GM12872 (cell line): ENCODE measurements around the gene MED13L.

ENCODE experiments used
- CTCF ChIP-seq: IDR thresholded peaks from 3 replicates; pipeline ENCODE4 v1.5.1; 2011; ENCODE audit warnings: low read depth, mild to moderate bottlenecking, low read length, moderate library complexity; ENCODE audit not compliant: insufficient read depth

The MED13L gene

GRCh38 chr12:116161588-116161987 lies 115.9 kb downstream of the MED13L start:
- no peak for TF ChIP-seq CTCF

DNA sequence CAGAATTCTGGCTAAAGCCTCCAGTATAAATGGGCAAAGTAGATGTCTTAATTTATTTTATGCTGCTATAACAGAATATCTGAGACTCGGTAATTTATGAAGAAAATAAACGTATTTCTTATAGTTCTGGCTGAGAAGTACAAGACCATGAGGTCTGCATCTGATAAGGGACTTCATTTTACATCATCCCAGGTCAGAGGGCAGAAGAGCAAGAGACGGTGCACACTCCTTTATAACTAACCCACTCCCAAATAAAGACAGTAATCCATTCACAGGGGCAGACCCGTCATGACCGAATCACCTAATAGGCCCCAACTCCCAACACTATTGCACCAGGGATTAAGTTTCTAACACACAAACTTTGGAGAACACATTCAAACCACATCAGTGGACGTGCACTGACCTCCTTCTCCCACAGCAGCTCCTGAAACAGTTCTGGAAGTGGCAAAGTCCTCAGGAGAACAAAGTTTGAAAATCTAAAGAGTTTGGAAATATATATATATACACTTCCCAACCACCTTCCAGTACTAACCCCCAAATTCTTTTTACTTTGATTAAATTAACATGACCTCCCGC lies 116.5 kb downstream of the MED13L start:
- TF ChIP-seq CTCF, result no peak

DNA sequence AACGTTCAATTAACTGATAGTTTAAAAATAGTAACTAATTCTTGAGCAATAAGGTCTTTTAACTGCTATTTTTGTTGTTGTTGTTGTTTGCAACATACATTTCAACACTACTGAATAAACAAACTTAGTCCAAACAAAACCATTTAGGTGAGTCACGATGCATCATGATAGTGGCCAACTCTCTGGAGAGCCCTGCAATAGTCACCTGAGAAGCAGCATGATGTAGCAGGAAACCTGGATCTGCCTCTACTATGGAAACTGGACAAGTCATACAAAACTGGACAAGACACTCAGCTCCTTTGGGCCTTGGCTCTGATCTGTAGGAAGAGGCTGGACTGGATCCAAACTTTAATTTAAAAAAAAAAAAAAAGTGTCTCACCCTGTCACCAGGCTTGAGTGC lies 117.3 kb downstream of the MED13L start:
- no peak for TF ChIP-seq CTCF

DNA sequence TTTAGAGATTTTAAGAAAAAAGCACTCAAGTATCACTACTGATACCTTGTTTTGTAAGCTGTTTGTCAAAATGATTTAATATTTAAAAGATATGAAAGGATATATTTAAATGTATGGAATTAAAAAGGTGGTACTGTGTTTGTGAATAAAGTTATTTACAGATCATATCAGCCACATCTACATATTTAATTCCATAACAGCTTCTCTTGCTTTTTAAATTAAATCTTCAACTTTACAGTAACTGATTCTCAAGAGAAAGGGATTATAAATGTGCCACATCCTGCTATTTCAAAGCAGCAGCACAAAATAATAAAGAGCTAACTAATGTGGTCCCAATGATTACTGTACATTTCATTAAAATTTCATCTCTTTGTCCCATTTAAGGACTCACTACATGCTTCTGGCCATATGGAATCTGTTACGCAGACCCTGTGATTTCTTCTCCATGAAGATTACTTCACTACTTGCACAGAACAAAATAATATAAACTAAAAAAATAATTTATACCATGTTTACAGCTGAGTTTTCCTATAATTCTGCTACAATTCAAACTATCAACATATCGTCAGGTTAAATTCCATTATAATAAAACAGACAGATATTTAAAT lies 117.8 kb downstream of the MED13L start:
- no peak for TF ChIP-seq CTCF

DNA sequence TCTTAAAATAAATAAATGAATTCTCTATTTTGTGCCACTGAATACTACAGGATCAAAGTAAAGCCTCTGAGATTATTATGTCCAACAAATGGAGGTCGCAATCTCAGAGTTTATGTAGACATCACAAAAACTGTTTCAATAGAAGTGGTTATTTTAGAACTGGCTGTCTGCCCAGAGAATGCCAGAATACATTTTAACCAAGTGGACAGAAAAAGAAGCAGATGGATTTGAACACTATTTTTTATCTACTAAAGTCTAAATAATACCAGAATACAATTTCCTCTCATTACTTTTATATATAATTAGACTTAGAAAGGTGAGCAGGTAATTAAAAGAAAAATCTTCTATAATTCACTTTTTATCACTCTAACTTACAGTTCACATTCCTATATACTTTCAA lies 118.3 kb downstream of the MED13L start:
- no peak for TF ChIP-seq CTCF

DNA sequence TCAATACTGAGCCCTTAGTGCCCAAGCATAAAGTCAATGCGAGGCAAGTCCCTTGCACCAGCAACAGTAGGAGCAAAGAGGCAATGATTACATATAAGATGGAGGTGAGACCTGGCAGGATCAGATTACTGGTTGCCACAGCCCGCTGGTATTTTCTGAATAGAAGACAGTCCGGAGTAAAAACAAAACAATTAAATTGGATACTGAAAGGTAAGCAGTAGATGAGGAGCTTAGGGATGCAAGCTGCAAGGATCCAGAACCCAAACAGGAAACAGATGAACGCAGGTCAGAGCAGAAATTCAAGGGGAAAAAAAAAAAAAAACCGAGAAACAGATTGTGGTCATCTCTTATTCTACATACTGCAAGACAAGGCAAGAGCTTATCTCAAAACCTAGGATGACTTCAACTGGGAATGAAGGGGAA lies 119.6 kb downstream of the MED13L start:
- TF ChIP-seq CTCF, result no peak

DNA sequence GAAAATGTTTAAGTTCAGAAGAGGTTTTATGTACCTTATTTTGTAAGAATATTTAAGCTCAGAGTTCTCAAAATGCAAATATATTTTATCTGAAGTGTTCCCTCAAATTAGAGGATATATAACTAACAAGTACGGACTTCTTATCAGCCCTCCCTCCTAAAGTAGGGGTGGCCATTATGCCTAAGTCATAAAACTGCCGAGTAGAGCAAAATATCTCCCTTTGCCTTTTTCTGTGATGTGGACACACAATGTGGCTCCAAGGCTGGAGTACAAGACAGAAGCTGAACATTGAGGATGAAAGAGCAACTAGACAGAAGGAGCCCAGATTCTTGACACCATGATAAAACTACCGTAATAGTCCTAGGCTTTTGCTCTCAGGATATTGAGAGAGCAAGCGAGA lies 120.9 kb downstream of the MED13L start:
- no peak for TF ChIP-seq CTCF
